Stimulated activated CD4-positive, alpha-beta T cell treated with anti-CD3 and anti-CD28 coated beads, Interleukin-15, amount 100 ng/mL, for 48 hours (primary cell): Measurements from ENCODE around the gene ATP9A.

ENCODE experiments used
- DNase-seq, 2 donors: peaks; one replicate each; pipeline ENCODE4 v3.0.0-alpha.2; 2020; ENCODE audit warnings: low read depth in 2 of 2

ATP9A gene

GRCh38 chr20:51631011-51631950, 136.9 kb downstream of the ATP9A start:
- DNase-seq = no peak

GRCh38 chr20:51629399-51630058, 138.7 kb downstream of the ATP9A start:
- DNase-seq = no peak

DNA sequence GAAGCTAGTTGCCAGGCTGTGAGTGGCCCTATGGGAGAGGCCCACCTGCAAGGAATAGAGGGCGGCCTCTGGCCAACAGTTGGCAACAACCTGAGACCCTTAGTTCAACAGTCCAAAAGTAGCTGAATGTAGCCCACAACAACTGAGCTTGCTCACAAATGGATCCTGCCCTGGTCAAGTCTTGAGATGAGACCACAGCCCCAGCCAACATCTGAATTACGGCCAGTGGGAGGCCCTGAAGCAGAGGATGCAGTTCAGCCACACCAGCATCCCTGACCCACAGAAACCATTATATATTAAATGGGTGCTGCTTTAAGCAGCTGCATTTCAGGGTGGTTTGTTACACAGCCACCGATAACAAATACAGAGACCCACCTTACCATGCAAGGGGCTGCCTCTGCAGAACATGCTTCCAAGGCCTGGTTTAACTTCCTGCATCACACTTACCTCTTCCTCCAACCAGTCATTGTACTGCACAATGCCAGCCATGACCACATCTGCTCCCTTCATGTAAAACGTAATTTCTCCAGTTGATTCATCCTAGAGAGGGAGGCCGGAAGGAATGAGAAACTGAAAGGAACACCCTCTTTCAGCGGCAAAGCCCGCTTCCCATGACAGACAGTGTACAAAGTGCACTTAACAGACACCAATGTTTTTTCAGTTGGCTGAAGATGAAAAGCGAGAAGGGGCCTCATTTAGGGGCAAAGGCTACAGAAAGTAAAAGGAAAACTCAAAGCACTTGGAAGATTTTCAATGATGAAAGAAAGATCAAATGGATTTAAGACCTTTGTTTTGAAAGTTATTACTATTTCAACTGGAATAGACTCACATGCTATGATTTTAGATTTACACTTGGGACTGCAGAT, 139.4 kb downstream of the ATP9A start:
- no peak for DNase-seq

DNA sequence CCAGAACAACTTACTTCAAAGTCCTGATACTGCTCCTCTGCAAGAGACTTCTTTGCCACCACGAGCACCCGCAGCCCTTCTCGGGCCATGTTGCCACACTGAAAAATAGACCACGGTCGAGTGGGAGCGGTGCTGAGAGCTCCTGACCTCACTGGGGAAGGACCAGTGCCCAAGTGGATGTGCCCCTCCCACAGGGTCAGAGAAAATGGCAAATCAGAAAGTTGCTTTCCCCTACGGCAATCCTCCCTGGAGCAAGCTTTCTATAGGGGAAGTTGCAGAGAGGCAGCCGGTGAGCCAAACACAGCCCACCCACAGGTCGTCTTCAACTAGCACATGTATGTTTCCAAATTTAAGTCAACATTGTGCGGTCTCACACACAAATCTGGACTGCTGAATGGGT, 140.6 kb downstream of the ATP9A start:
- no peak for DNase-seq

DNA sequence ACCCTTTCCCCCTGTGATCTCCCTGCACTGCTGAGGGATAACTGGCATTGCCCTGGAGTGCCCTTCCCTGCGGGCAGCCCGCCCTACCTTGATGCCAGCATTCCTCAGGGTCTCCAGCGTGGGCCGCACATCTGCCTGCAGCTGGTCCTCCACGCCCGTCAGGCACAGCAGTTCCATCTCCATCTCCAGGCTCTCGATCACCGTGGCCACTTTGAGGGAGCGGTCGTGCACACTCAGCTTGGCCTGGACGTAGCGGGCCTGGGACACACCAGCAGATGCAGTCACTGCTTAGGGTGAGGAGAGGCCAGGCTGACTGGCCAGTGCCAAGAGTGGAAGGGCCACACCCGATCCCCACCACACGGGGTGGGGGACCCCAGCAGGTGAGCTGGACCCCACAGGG, 143.1 kb downstream of the ATP9A start:
- no peak for DNase-seq

DNA sequence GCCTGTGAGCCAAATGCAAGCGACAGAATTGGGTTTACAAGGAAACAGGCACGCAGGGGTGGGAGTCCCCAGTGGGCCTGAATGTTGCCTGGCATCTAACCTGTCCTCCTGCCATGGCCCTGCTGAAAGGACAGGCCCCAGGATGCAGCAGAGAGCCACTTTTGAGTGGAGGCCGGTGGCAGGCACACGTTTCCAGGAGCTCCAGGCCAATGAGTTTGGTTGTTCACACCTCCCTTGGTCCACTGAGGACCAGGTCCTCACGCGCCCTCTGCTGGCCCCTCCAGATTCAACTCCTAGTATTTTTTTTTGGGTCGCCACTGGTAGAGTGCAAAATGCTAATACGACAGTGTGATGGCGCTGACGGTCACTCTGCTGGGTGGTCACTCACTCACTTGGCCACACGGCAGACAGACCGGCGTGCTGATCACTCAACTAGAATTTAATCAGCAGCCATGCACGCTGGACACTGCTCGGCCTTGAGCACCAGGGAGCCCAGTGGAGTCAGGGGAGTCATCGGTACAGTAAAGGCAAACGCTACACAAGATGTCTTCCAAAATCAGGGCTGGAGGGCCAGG, 143.9 kb downstream of the ATP9A start:
- DNase-seq = peak; percentile 32 to 70

DNA sequence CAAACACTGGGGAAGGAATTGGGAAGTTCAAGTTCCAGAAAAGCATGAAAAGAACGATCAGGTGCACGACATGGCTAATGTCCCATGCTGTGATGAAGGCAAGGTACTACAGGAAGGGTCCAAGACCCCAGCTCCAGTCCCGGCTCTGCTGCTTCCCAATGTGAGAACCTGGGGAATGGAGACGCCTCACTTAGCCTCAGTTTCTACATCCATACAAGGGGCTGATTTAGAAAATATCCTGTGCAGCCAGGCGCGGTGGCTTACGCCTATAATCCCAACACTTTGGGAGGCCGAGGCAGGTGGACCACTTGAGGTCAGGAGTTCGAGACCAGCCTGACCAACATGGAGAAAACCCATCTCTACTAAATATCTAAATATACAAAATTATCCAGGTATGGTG, 144.9 kb downstream of the ATP9A start:
- no peak for DNase-seq

GRCh38 chr20:51622004-51622874, 146.0 kb downstream of the ATP9A start:
- no peak for DNase-seq

DNA sequence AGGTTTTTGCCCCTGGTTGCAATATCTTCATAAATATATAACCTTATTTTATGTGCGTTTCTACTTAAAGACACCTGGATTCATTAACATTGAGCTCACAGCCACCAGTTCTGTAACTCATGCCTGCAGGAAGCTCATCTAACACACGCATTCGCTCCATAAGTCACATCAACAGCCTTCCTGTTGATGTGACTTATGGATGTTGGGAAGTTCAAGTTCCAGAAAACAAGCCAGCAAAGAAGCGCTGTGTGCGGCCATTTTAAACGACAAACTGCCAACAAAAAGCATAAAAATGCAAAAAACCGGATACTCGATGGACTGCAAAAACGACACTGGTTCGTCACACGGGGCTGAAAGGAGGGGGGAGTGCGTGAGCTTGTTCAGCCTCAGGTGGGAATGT, 147.8 kb downstream of the ATP9A start:
- DNase-seq = no peak

DNA sequence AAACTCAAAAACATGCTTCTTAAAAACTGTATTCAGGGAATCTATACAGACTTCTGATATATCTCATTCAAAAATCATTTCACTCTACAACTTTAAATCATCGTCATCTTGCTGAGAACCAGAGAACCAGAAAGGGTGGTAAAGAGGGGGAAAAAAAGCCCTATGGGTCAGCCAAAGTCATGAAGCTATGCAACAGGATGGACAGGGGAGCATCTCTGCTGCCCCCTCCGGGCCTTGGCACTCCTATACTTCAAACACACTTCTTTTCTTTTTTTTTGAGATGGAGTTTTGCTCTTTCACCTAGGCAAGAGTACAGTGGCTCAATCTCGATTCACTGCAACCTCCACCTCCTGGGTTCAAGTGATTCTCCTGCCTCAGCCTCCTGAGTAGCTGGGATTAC, 152.1 kb downstream of the ATP9A start:
- DNase-seq = no peak

DNA sequence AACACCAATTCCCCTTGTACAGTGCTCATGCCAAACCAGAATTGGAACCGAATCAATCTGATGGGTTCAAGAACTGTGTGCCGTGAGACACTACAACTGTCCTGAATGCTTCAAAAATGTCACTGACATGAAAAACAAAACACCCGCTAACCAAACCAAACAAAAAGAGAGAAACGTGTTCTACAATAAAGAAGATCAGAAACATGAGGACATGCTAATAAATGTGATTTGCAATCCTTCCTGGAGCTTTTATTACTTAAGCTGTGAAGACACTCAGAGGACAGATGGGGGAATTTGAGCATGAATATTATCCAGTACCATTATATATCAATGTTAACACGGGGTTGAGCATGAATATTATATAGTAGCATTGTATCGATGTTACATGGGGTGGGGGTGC, 153.5 kb downstream of the ATP9A start:
- DNase-seq = no peak

- DNase-seq = no peak
Observed at GRCh38 chr20:51613580-51613979, 154.6 kb downstream of the ATP9A start.

GRCh38 chr20:51612896-51613295, 155.3 kb downstream of the ATP9A start:
- DNase-seq = no peak

- no peak for DNase-seq
Observed at GRCh38 chr20:51611625-51611890, 156.6 kb downstream of the ATP9A start.

DNA sequence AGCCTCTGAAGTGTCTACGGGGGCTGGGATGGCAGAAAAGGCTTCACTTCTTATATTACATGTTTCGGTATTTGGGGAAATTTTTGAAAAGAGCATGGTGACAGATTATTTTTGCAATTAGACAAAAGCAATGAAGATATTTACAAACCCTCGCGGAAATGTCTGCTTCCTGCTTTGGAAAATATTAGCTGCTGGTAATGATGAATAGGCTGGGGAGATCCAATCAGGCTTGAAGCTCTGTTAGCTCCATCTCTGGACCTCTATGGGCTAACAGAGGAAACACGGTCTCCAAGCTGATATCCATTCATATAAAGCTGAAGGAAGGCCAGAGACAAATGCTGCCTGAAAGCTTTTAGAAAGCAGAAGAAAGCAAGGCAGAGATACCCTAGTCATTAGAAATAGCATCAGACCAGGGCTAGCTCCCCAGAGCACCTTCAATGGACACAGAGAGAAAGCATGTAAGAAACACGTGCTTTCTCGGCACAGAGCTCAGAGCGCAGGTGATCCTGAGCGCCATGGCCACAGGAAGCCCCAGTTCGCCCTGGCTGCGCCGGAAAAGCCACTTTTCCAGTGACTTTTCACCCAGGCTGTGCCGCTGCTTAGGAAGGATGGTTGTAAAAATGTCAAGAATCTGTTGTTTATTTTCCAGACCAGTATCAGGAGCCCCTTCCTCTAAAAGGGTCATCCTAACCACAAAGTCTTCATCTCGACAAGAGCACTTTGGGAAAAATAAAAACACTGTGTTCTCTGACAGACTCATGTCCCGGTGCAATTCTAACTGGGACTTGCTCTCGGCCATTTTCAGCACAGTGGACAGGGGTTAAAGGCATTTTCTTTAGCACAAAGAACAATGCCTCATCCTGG, 157.2 kb downstream of the ATP9A start:
- DNase-seq = no peak

GRCh38 chr20:51610111-51610510, 158.1 kb downstream of the ATP9A start:
- DNase-seq = no peak

GRCh38 chr20:51609251-51609650, 158.9 kb downstream of the ATP9A start:
- no peak for DNase-seq

GRCh38 chr20:51608061-51608460, 160.1 kb downstream of the ATP9A start:
- no peak for DNase-seq

GRCh38 chr20:51607170-51607569, 161.0 kb downstream of the ATP9A start:
- DNase-seq = no peak

GRCh38 chr20:51604851-51605250, 163.3 kb downstream of the ATP9A start:
- no peak for DNase-seq
